ENCODE results near the gene DNMT3B. TPM values are rescaled to one million over a fixed set of nuclear protein-coding genes. Genes with fewer than 3 reads are reported as not detected.

Gene DNMT3B
- total RNA-seq, 4 donors from 2014 or later = 0.20 to 0.39 (median 0.30) TPM

GRCh38 chr20:32775336-32775991, 13.3 kb downstream of the DNMT3B start:
- DNase-seq = no peak
- no peaks in the 10 kb centered on the region for H3K36me3 ChIP-seq
- no peaks in the 10 kb centered on the region for H3K4me1 ChIP-seq
- no peak overlapping the region for H3K27ac ChIP-seq
- no peaks in the 10 kb centered on the region for H3K9me3 ChIP-seq
- intact Hi-C loops (cut with DNase I; ENCODE audit: low total_unique reads) = loop anchor here (5.0 kb wide), 1 partner anchor 103 kb away; the partner anchor contains the start of gene C20orf203
- TF ChIP-seq, protein P1, sequence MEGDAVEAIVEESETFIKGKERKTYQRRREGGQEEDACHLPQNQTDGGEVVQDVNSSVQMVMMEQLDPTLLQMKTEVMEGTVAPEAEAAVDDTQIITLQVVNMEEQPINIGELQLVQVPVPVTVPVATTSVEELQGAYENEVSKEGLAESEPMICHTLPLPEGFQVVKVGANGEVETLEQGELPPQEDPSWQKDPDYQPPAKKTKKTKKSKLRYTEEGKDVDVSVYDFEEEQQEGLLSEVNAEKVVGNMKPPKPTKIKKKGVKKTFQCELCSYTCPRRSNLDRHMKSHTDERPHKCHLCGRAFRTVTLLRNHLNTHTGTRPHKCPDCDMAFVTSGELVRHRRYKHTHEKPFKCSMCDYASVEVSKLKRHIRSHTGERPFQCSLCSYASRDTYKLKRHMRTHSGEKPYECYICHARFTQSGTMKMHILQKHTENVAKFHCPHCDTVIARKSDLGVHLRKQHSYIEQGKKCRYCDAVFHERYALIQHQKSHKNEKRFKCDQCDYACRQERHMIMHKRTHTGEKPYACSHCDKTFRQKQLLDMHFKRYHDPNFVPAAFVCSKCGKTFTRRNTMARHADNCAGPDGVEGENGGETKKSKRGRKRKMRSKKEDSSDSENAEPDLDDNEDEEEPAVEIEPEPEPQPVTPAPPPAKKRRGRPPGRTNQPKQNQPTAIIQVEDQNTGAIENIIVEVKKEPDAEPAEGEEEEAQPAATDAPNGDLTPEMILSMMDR (IDR thresholded peaks at IDR 0.05 in 4 of 5, conservative IDR thresholded peaks at IDR 0.05 in 1 of 5) = no peak
- TF ChIP-seq POLR2A (IDR thresholded peaks at IDR 0.05) = no peak
- H3K27me3 ChIP-seq = no peaks in the 10 kb centered on the region
- ATAC-seq = no peak
- in situ Hi-C loops (cut with MboI; ENCODE audit: low sequenced_read_pairs in 4 of 4) = loop anchor here in 1 of 4 donors (25.0 kb wide), 1 partner anchor 512 kb away; the partner anchor contains the start of gene BPIFB1
- H3K4me3 ChIP-seq = no peak overlapping the region

GRCh38 chr20:32777177-32777956, 15.2 kb downstream of the DNMT3B start:
- intact Hi-C loops (cut with DNase I; ENCODE audit: low total_unique reads) (loop anchor here (5.0 kb wide), 1 partner anchor 105 kb away; the partner anchor contains the start of gene C20orf203), in situ Hi-C loops (cut with MboI; ENCODE audit: low sequenced_read_pairs in 4 of 4) (loop anchor here in 1 of 4 donors (25.0 kb wide), 1 partner anchor 510 kb away; the partner anchor contains the start of gene BPIFB1)
- TF ChIP-seq POLR2A (IDR thresholded peaks at IDR 0.05) = no peak
- TF ChIP-seq, protein P1 (IDR thresholded peaks at IDR 0.05 in 4 of 5, conservative IDR thresholded peaks at IDR 0.05 in 1 of 5) = no peak
- H3K36me3 ChIP-seq = no peaks in the 10 kb centered on the region
- no peaks in the 10 kb centered on the region for H3K27me3 ChIP-seq
- no peak overlapping the region for H3K27ac ChIP-seq
- H3K4me1 ChIP-seq = no peaks in the 10 kb centered on the region
- no peak overlapping the region for H3K4me3 ChIP-seq
- ATAC-seq (no peak), DNase-seq (no peak)
- no peaks in the 10 kb centered on the region for H3K9me3 ChIP-seq

GRCh38 chr20:32779500-32780211, 17.5 kb downstream of the DNMT3B start:
- no peak overlapping the region for H3K27ac ChIP-seq
- no peaks in the 10 kb centered on the region for H3K4me1 ChIP-seq
- no peaks in the 10 kb centered on the region for H3K9me3 ChIP-seq
- H3K36me3 ChIP-seq = no peaks in the 10 kb centered on the region
- ATAC-seq (no peak), DNase-seq (no peak)
- in situ Hi-C loops (cut with MboI; ENCODE audit: low sequenced_read_pairs in 4 of 4) (loop anchor here in 1 of 4 donors (25.0 kb wide), 1 partner anchor 508 kb away; the partner anchor contains the start of gene BPIFB1), intact Hi-C loops (cut with DNase I; ENCODE audit: low total_unique reads) (loop anchor here (5.0 kb wide), 1 partner anchor 107 kb away; the partner anchor contains the start of gene C20orf203)
- H3K4me3 ChIP-seq = no peak overlapping the region
- TF ChIP-seq, protein P1 (IDR thresholded peaks at IDR 0.05 in 4 of 5, conservative IDR thresholded peaks at IDR 0.05 in 1 of 5) = no peak
- no peak for TF ChIP-seq POLR2A (IDR thresholded peaks at IDR 0.05)
- H3K27me3 ChIP-seq = no peaks in the 10 kb centered on the region

GRCh38 chr20:32780278-32780677, 18.1 kb downstream of the DNMT3B start:
- DNase-seq = no peak

More at GRCh38 chr20:32780278-32780677, 18.1 kb downstream of the DNMT3B start:
- H3K36me3 ChIP-seq = no peaks in the 10 kb centered on the region
- ATAC-seq = no peak
- no peak overlapping the region for H3K27ac ChIP-seq
- TF ChIP-seq, protein P1 (IDR thresholded peaks at IDR 0.05 in 4 of 5, conservative IDR thresholded peaks at IDR 0.05 in 1 of 5) = no peak
- TF ChIP-seq POLR2A (IDR thresholded peaks at IDR 0.05) = no peak
- no peaks in the 10 kb centered on the region for H3K4me1 ChIP-seq
- no peaks in the 10 kb centered on the region for H3K27me3 ChIP-seq
- no peak overlapping the region for H3K4me3 ChIP-seq
- in situ Hi-C loops (cut with MboI; ENCODE audit: low sequenced_read_pairs in 4 of 4) = loop anchor here in 1 of 4 donors (25.0 kb wide), 1 partner anchor 507 kb away; the partner anchor contains the start of gene BPIFB1
- no peaks in the 10 kb centered on the region for H3K9me3 ChIP-seq
- intact Hi-C loops (cut with DNase I; ENCODE audit: low total_unique reads) = no loop called here

Measured in gastrocnemius medialis (tissue), 4 donors.